SK-MEL-5 (cell line): ENCODE measurements around the gene PLAU. TPM values are rescaled to one million over a fixed set of nuclear protein-coding genes. Genes with fewer than 3 reads are reported as not detected.

Experiments used
- DNase-seq: peaks from one replicate; pipeline ENCODE4 v3.0.0-alpha.2; 2016; ENCODE audit warnings: low read depth, low spot score
- in situ Hi-C: cut with HindIII; loops from 2 replicates; pipeline ENCODE4 v1.10.0; 2016; ENCODE audit warnings: low sequenced_read_pairs, high pct_unique_total_duplicates, low pct_unique_long_range_greater_than_20kb
- polyA plus RNA-seq, 2 experiments: library from polyadenylated mRNA; depleted of rRNA; stranded (reverse); fragments of >200 nt; gene quantifications; 2 replicates each; pipeline ENCODE4 v1.2.3, GENCODE V29; 2015
- total RNA-seq: library from RNA; depleted of rRNA; stranded (reverse); fragments of >200 nt; shearing (Covaris generic); gene quantifications from 2 replicates; pipeline ENCODE4 v1.2.3, GENCODE V29; 2014; rRNA removed

The PLAU gene
- 0.05 TPM in 1 of 2 replicates, not detected in the other for total RNA-seq
- not detected in 2 replicates for polyA plus RNA-seq (2015; cell fraction: cytosol; rRNA removed)
- not detected in 2 replicates for polyA plus RNA-seq (2015; cell fraction: nucleus; rRNA removed)

GRCh38 chr10:73910764-73911552, at the start of gene PLAU:
PLAU (plus strand) TSS chr10:73911132; CDS start chr10:73911556, 424 bp downstream.
- in situ Hi-C loops, result no loop called here
- no peak for DNase-seq

- DNase-seq, result no peak
- in situ Hi-C loops, result no loop called here
These were observed 48.9 kb upstream of the PLAU start for GRCh38 chr10:73862011-73862410.

- in situ Hi-C loops, result no loop called here
- no peak for DNase-seq
These were observed 47.7 kb upstream of the PLAU start for GRCh38 chr10:73863039-73863817.

- DNase-seq, result no peak
- in situ Hi-C loops, result no loop called here
These were observed 46.7 kb upstream of the PLAU start for GRCh38 chr10:73864229-73864628.

- in situ Hi-C loops, result no loop called here
- no peak for DNase-seq
These were observed 45.8 kb upstream of the PLAU start for GRCh38 chr10:73865107-73865458.

- DNase-seq, result no peak
- in situ Hi-C loops, result no loop called here
These were observed 45.2 kb upstream of the PLAU start for GRCh38 chr10:73865459-73866442.

- DNase-seq, result no peak
These were observed 44.3 kb upstream of the PLAU start for GRCh38 chr10:73866621-73867020.

GRCh38 chr10:73867126-73867807, 43.7 kb upstream of the PLAU start:
- DNase-seq, result no peak
- in situ Hi-C loops, result no loop called here

More at GRCh38 chr10:73866621-73867020, 44.3 kb upstream of the PLAU start:
- in situ Hi-C loops, result no loop called here

GRCh38 chr10:73867871-73868631, 42.9 kb upstream of the PLAU start:
- no peak for DNase-seq

GRCh38 chr10:73868655-73869195, 42.2 kb upstream of the PLAU start:
- in situ Hi-C loops, result no loop called here
- no peak for DNase-seq

More at GRCh38 chr10:73867871-73868631, 42.9 kb upstream of the PLAU start:
- in situ Hi-C loops, result no loop called here

GRCh38 chr10:73871295-73872189, 39.4 kb upstream of the PLAU start:
- in situ Hi-C loops, result no loop called here
- DNase-seq, result no peak

GRCh38 chr10:73872190-73872710, 38.7 kb upstream of the PLAU start:
- no peak for DNase-seq
- in situ Hi-C loops, result no loop called here

- DNase-seq, result no peak
- in situ Hi-C loops, result no loop called here
These were observed 37.6 kb upstream of the PLAU start for GRCh38 chr10:73873142-73873837.

- DNase-seq, result no peak
- in situ Hi-C loops, result no loop called here
These were observed 37.1 kb upstream of the PLAU start for GRCh38 chr10:73873838-73874215.
